ENCODE data around the gene SH3TC1.

The SH3TC1 gene

GRCh38 chr4:8276358-8277240, 77.5 kb downstream of the SH3TC1 start:
- no peak for DNase-seq (ENCODE audit: low read depth in 3 of 3)

GRCh38 chr4:8277356-8278008, 78.4 kb downstream of the SH3TC1 start:
- DNase-seq (ENCODE audit: low read depth in 3 of 3), result no peak

GRCh38 chr4:8278009-8278395, 78.9 kb downstream of the SH3TC1 start:
- DNase-seq (ENCODE audit: low read depth in 3 of 3), result no peak

- no peak for DNase-seq (ENCODE audit: low read depth in 3 of 3)
These were observed 79.6 kb downstream of the SH3TC1 start for GRCh38 chr4:8278421-8279287.

GRCh38 chr4:8279321-8280157, 80.4 kb downstream of the SH3TC1 start:
- DNase-seq (ENCODE audit: low read depth in 3 of 3), result no peak

GRCh38 chr4:8280158-8280875, 81.2 kb downstream of the SH3TC1 start:
- DNase-seq (ENCODE audit: low read depth in 3 of 3), result no peak

- DNase-seq (ENCODE audit: low read depth in 3 of 3), result no peak
These were observed 81.9 kb downstream of the SH3TC1 start for GRCh38 chr4:8280876-8281440.

- DNase-seq (ENCODE audit: low read depth in 3 of 3), result no peak
These were observed 82.5 kb downstream of the SH3TC1 start for GRCh38 chr4:8281519-8282133.

GRCh38 chr4:8282134-8282641, 83.1 kb downstream of the SH3TC1 start:
- DNase-seq (ENCODE audit: low read depth in 3 of 3), result no peak

GRCh38 chr4:8282742-8283141, 83.7 kb downstream of the SH3TC1 start:
- no peak for DNase-seq (ENCODE audit: low read depth in 3 of 3)

GRCh38 chr4:8283161-8283560, 84.1 kb downstream of the SH3TC1 start:
- DNase-seq (ENCODE audit: low read depth in 3 of 3), result no peak

GRCh38 chr4:8283631-8284121, 84.6 kb downstream of the SH3TC1 start:
- DNase-seq (ENCODE audit: low read depth in 3 of 3), result no peak

- DNase-seq (ENCODE audit: low read depth in 3 of 3), result no peak
These were observed 85.3 kb downstream of the SH3TC1 start for GRCh38 chr4:8284391-8284790.

- DNase-seq (ENCODE audit: low read depth in 3 of 3), result no peak
These were observed 86.3 kb downstream of the SH3TC1 start for GRCh38 chr4:8285143-8285975.

- DNase-seq (ENCODE audit: low read depth in 3 of 3), result no peak
These were observed 87.1 kb downstream of the SH3TC1 start for GRCh38 chr4:8285976-8286718.

- DNase-seq (ENCODE audit: low read depth in 3 of 3), result no peak
These were observed 87.7 kb downstream of the SH3TC1 start for GRCh38 chr4:8286719-8287342.
